ENCODE measurements around the gene PVRIG.
"Not testable (repeated sequence)": the region's sequence is repeated elsewhere in the genome, so short reads cannot be mapped to it uniquely, and the experiment has no call there.

PVRIG gene

GRCh38 chr7:100239975-100240374, 20.2 kb downstream of the PVRIG start:
- not testable (repeated sequence) for DNase-seq (ENCODE audit: low spot score)

GRCh38 chr7:100243385-100243784, 23.6 kb downstream of the PVRIG start:
- peak; percentile 69 for DNase-seq (ENCODE audit: low spot score)

GRCh38 chr7:100244988-100245605, 25.3 kb downstream of the PVRIG start:
- DNase-seq (ENCODE audit: low spot score), result not testable (repeated sequence)

- not testable (repeated sequence) for DNase-seq (ENCODE audit: low spot score)
Measured at GRCh38 chr7:100246121-100246864, 26.5 kb downstream of the PVRIG start.

- not testable (repeated sequence) for DNase-seq (ENCODE audit: low spot score)
Measured at GRCh38 chr7:100246865-100247137, 27.1 kb downstream of the PVRIG start.

GRCh38 chr7:100247152-100247757, 27.5 kb downstream of the PVRIG start:
- no peak for DNase-seq (ENCODE audit: low spot score)

GRCh38 chr7:100248483-100248882, 28.7 kb downstream of the PVRIG start:
- DNase-seq (ENCODE audit: low spot score), result no peak

- no peak for DNase-seq (ENCODE audit: low spot score)
Measured at GRCh38 chr7:100257017-100257416, 37.3 kb downstream of the PVRIG start.

GRCh38 chr7:100259984-100260383, 40.2 kb downstream of the PVRIG start:
- not testable (repeated sequence) for DNase-seq (ENCODE audit: low spot score)

- not testable (repeated sequence) for DNase-seq (ENCODE audit: low spot score)
Measured at GRCh38 chr7:100262896-100263295, 43.1 kb downstream of the PVRIG start.

- not testable (repeated sequence) for DNase-seq (ENCODE audit: low spot score)
Measured at GRCh38 chr7:100264223-100264622, 44.5 kb downstream of the PVRIG start.

GRCh38 chr7:100264669-100265165, 45.0 kb downstream of the PVRIG start:
- not testable (repeated sequence) for DNase-seq (ENCODE audit: low spot score)

- DNase-seq (ENCODE audit: low spot score), result not testable (repeated sequence)
Measured at GRCh38 chr7:100265851-100266250, 46.1 kb downstream of the PVRIG start.

GRCh38 chr7:100266576-100267354, 47.0 kb downstream of the PVRIG start:
- no peak for DNase-seq (ENCODE audit: low spot score)

- DNase-seq (ENCODE audit: low spot score), result no peak
Measured at GRCh38 chr7:100267648-100268047, 47.9 kb downstream of the PVRIG start.

- not testable (repeated sequence) for DNase-seq (ENCODE audit: low spot score)
Measured at GRCh38 chr7:100268882-100269281, 49.1 kb downstream of the PVRIG start.

- DNase-seq (ENCODE audit: low spot score), result not testable (repeated sequence)
Measured at GRCh38 chr7:100269306-100270045, 49.7 kb downstream of the PVRIG start.

GRCh38 chr7:100270046-100270918, 50.5 kb downstream of the PVRIG start:
- not testable (repeated sequence) for DNase-seq (ENCODE audit: low spot score)
